ENCODE measurements around the gene ADCK1. TPM values are rescaled to one million over a fixed set of nuclear protein-coding genes. Genes with fewer than 3 reads are reported as not detected.

ADCK1 gene
- polyA plus RNA-seq, 3 donors, result 3.7 to 33.0 (median 5.4) TPM

DNA sequence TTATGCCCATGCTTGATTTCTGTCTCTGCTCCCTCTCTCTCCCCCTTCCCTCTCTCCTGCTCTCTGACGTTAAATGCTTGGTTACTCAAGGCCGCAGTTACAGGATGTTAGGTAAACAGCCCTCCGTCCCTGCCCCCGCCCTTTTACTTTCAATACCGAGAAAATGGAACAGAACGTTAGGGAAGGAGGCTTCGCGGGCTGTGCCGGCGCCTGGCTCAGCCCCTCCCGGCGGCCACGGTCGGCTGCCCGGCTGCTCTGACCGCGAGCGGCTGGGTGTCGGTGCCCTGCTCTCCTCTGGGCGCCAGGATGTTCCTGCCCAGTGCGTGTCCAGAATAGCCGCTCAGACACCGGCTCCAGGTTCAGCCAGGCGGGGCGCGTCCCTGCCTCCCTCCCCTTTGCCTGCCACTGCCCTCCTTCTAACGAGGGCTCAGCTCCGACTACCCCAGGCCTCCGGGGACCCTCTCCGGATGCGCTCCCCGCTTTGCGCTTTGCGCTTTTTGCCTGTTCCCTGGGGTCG, 166.1 kb downstream of the ADCK1 start:
- Mint-ChIP-seq H3K27me3 (ENCODE audit: low read depth in 3 of 3) (peaks cover 6 to 15% (median 9%) of the 10 kb centered on the region in 3 donors), H3K36me3 (no peaks in the 10 kb centered on the region), H3K27ac (peak overlapping the region in 2 of 7 donors; percentile 20 to 29), H3K4me1 (peaks cover 7% of the 10 kb centered on the region), H3K9me3 (peaks cover 0 to 10% (median 0%) of the 10 kb centered on the region in 7 donors), H3K4me3 (peak overlapping the region; percentile 58 to 86)
- under 1% methylated on average over 30 of the region's 35 CpGs for WGBS (ENCODE audit: insufficient coverage)
- Histone ChIP-seq H3K27me3 (ENCODE audit: control insufficient read depth in 2 of 2, insufficient read depth in 2 of 2, low read length in 2 of 2) (peaks cover 0 to 8% of the 10 kb centered on the region in 2 donors), H4K20me1 (ENCODE audit: insufficient read depth, low read length) (no peaks in the 10 kb centered on the region), H3K36me3 (replicated peaks in 1 of 2; ENCODE audit: control insufficient read depth in 1 of 2, insufficient read depth in 2 of 2, low read length in 2 of 2) (no peaks in the 10 kb centered on the region), H3K79me2 (ENCODE audit: insufficient read depth, low read length) (no peaks in the 10 kb centered on the region), H3K27ac (ENCODE audit: low read depth in 1 of 2, low read length in 2 of 2) (no peak overlapping the region), H2AFZ (ENCODE audit: insufficient read depth, low read depth, low read length, poor library complexity, severe bottlenecking) (peak overlapping the region; percentile 72), H3K4me2 (replicated peaks; ENCODE audit: extremely low read depth, low read length, poor library complexity, severe bottlenecking) (peak overlapping the region; percentile 85), H3K9me3 (replicated peaks in 1 of 2; ENCODE audit: control insufficient read depth in 1 of 2, insufficient read depth in 1 of 2, low read length in 2 of 2) (no peaks in the 10 kb centered on the region), H3K4me1 (ENCODE audit: control insufficient read depth in 1 of 2, insufficient read depth in 2 of 2, low read length in 2 of 2) (peaks cover 0 to 10% of the 10 kb centered on the region in 2 donors), H3K9ac (ENCODE audit: insufficient read depth, low read length, poor library complexity, severe bottlenecking) (peak overlapping the region; percentile 58), H3K4me3 (replicated peaks in 1 of 3; ENCODE audit: low read depth in 2 of 3, low read length in 3 of 3) (peak overlapping the region; percentile 14 to 73 (median 36))
- intact Hi-C loops (cut with micrococcal nuclease), result no loop called here
- DNase-seq, result peak; percentile 3 to 29 (median 6)
- TF ChIP-seq, protein P1, sequence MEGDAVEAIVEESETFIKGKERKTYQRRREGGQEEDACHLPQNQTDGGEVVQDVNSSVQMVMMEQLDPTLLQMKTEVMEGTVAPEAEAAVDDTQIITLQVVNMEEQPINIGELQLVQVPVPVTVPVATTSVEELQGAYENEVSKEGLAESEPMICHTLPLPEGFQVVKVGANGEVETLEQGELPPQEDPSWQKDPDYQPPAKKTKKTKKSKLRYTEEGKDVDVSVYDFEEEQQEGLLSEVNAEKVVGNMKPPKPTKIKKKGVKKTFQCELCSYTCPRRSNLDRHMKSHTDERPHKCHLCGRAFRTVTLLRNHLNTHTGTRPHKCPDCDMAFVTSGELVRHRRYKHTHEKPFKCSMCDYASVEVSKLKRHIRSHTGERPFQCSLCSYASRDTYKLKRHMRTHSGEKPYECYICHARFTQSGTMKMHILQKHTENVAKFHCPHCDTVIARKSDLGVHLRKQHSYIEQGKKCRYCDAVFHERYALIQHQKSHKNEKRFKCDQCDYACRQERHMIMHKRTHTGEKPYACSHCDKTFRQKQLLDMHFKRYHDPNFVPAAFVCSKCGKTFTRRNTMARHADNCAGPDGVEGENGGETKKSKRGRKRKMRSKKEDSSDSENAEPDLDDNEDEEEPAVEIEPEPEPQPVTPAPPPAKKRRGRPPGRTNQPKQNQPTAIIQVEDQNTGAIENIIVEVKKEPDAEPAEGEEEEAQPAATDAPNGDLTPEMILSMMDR (IDR thresholded peaks at IDR 0.05), result no peak

GRCh38 chr14:77967110-77967509, 167.2 kb downstream of the ADCK1 start:
- WGBS (ENCODE audit: insufficient coverage), result no CpG with 5 or more reads among the region's 1 CpG
- Mint-ChIP-seq H3K9me3 (peaks cover 0 to 10% (median 0%) of the 10 kb centered on the region in 7 donors), H3K4me3 (no peak overlapping the region), H3K27ac (no peak overlapping the region), H3K4me1 (peaks cover 7% of the 10 kb centered on the region), H3K27me3 (ENCODE audit: low read depth in 3 of 3) (peaks cover 8 to 13% (median 10%) of the 10 kb centered on the region in 3 donors), H3K36me3 (no peaks in the 10 kb centered on the region)
- no peak overlapping the region for H3K4me2 ChIP-seq (replicated peaks; ENCODE audit: extremely low read depth, low read length, poor library complexity, severe bottlenecking)
- H3K79me2 ChIP-seq (ENCODE audit: insufficient read depth, low read length), result no peaks in the 10 kb centered on the region
- no peak overlapping the region for H3K4me3 ChIP-seq (replicated peaks in 1 of 3; ENCODE audit: low read depth in 2 of 3, low read length in 3 of 3)
- H3K27ac ChIP-seq (ENCODE audit: low read depth in 1 of 2, low read length in 2 of 2), result no peak overlapping the region
- no peaks in the 10 kb centered on the region for H4K20me1 ChIP-seq (ENCODE audit: insufficient read depth, low read length)
- intact Hi-C loops (cut with micrococcal nuclease), result no loop called here
- no peaks in the 10 kb centered on the region for H3K9me3 ChIP-seq (replicated peaks in 1 of 2; ENCODE audit: control insufficient read depth in 1 of 2, insufficient read depth in 1 of 2, low read length in 2 of 2)
- H3K4me1 ChIP-seq (ENCODE audit: control insufficient read depth in 1 of 2, insufficient read depth in 2 of 2, low read length in 2 of 2), result peaks cover 0 to 10% of the 10 kb centered on the region in 2 donors
- H3K9ac ChIP-seq (ENCODE audit: insufficient read depth, low read length, poor library complexity, severe bottlenecking), result no peak overlapping the region
- H2AFZ ChIP-seq (ENCODE audit: insufficient read depth, low read depth, low read length, poor library complexity, severe bottlenecking), result no peak overlapping the region
- DNase-seq, result no peak
- no peaks in the 10 kb centered on the region for H3K36me3 ChIP-seq (replicated peaks in 1 of 2; ENCODE audit: control insufficient read depth in 1 of 2, insufficient read depth in 2 of 2, low read length in 2 of 2)
- peaks cover 0 to 8% of the 10 kb centered on the region in 2 donors for H3K27me3 ChIP-seq (ENCODE audit: control insufficient read depth in 2 of 2, insufficient read depth in 2 of 2, low read length in 2 of 2)
- TF ChIP-seq, protein P1 (IDR thresholded peaks at IDR 0.05), result no peak
